Measurements from ENCODE around the gene FSTL4. TPM values are rescaled to one million over a fixed set of nuclear protein-coding genes. Genes with fewer than 3 reads are reported as not detected.

Gene FSTL4
- total RNA-seq, 1 experiment from 2014 or later, result not detected

DNA sequence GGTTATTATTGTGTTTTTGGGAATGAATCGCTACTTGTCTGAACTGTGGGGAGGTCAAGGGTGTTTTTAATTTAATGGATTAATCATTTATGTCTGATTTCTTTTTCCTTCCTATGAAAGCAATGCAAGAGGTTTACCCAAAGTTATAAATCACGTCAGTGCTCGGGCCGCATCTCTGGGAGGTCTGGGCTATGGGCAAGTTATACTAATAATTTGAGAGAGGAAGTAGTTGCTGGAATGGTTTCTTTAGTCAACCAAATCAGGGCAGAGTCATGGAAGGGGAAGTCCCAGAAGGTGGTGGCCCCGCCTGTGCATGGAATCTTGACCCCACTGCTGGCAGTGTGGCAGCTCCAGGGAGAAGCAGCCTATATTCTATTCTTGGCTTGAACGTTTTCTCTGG lies 380.3 kb downstream of the FSTL4 start:
- Histone ChIP-seq H3K27me3 (ENCODE audit: insufficient read depth, low read depth) (no peaks in the 10 kb centered on the region), H3K36me3 (ENCODE audit: low read depth) (no peaks in the 10 kb centered on the region), H4K20me1 (ENCODE audit: insufficient read depth) (no peaks in the 10 kb centered on the region), H3K9me2 (ENCODE audit: insufficient read depth) (no peaks in the 10 kb centered on the region), H3K4me2 (no peak overlapping the region), H3K79me2 (ENCODE audit: low read depth) (no peaks in the 10 kb centered on the region), H3K27ac (no peak overlapping the region), H3F3A (ENCODE audit: insufficient read depth, low read depth) (no peaks in the 10 kb centered on the region), H2AFZ (no peak overlapping the region), H3K9me3 (ENCODE audit: insufficient read depth, low read depth) (no peaks in the 10 kb centered on the region), H3K4me1 (replicated peaks; ENCODE audit: insufficient read depth) (peaks cover 17% of the 10 kb centered on the region), H3K4me3 (no peak overlapping the region)
- intact Hi-C loops (cut with micrococcal nuclease; ENCODE audit: unreplicated experiment), result no loop called here
- ChIA-PET CTCF (no interaction called here), POLR2A (ENCODE audit: unreplicated experiment) (no interaction called here)
- TF ChIP-seq, protein P1, sequence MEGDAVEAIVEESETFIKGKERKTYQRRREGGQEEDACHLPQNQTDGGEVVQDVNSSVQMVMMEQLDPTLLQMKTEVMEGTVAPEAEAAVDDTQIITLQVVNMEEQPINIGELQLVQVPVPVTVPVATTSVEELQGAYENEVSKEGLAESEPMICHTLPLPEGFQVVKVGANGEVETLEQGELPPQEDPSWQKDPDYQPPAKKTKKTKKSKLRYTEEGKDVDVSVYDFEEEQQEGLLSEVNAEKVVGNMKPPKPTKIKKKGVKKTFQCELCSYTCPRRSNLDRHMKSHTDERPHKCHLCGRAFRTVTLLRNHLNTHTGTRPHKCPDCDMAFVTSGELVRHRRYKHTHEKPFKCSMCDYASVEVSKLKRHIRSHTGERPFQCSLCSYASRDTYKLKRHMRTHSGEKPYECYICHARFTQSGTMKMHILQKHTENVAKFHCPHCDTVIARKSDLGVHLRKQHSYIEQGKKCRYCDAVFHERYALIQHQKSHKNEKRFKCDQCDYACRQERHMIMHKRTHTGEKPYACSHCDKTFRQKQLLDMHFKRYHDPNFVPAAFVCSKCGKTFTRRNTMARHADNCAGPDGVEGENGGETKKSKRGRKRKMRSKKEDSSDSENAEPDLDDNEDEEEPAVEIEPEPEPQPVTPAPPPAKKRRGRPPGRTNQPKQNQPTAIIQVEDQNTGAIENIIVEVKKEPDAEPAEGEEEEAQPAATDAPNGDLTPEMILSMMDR (conservative IDR thresholded peaks at IDR 0.05), result no peak
- no peak for TF ChIP-seq EZH2 (IDR thresholded peaks at IDR 0.05; ENCODE audit: low read depth)
- DNase-seq, result no peak
- no TSS peak for BruUV-seq (replicated peaks)

DNA sequence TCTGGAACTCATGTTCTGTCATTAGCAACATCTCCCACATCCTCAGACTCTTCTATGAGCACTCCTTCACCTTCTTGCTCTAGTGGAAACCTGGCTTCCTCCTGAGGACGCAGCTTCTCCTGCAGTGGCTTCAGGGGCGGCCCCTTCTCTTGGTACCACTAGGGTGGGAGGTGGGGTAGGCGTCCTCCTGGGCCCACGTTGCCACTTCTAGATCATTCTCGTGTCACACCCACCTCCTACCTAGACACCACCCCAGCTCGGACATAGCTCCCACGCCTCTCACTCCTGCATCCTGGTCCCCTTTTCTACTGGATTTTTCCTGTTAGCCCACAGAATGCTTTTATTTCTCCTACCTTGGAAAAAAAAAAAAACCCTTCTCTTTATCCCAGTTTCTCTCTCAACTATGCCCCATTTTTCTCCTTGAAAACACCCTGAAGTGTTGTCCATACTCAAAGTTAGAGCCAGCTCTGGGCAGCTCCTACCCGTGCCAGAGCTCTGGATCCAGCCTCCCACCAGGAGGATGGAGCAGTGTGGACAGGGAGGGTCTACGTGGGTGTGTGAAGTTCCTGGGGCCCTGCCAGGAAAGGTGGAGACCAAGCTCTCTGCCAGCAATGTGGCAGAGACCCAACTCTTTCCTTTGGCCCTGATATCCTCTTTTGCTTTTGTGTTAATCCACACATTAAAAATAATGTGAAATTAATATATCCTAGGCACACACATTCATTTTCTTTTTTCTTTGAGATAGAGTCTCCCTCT lies 381.3 kb downstream of the FSTL4 start:
- no peak for DNase-seq

DNA sequence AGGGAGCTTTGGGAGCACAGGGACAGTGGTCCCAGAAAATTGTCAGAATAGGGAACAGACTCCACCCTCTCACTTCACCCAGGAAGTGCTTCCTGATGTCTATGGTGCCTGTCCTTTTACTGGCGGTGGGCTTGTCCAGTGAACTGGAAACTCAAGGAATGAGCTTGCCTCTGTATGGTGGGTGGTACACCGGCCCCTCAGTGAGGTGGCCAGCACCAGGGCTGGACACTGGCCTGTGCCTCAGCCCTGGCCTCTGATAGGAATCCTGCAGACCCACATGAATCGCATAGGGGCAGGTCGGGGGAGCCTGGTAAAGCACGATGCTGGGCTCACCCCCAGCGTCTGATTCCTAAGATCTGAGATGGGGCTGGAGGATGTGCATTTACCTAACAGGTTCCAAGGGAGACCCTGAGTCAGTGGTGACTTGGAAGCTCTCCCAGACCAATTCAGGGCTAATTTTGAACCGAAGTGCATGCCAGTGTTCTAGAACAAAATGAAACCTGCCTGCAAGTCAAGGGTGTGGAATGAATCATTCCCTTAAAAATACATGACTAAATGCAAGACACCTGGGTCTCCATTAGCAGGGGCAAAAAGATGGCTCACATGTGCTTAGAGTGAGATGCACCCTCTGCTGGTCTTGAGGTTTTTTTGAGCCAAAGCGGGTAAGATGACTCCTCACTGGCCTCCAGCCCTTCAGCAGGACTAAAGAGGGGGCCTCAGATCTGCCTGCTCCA lies 382.2 kb downstream of the FSTL4 start:
- Histone ChIP-seq H3K27ac (no peak overlapping the region), H3F3A (ENCODE audit: insufficient read depth, low read depth) (no peaks in the 10 kb centered on the region), H3K9me3 (ENCODE audit: insufficient read depth, low read depth) (no peaks in the 10 kb centered on the region), H3K27me3 (ENCODE audit: insufficient read depth, low read depth) (no peaks in the 10 kb centered on the region), H3K36me3 (ENCODE audit: low read depth) (no peaks in the 10 kb centered on the region), H3K9me2 (ENCODE audit: insufficient read depth) (no peaks in the 10 kb centered on the region), H3K4me2 (no peak overlapping the region), H3K4me3 (no peak overlapping the region), H3K79me2 (ENCODE audit: low read depth) (no peaks in the 10 kb centered on the region), H4K20me1 (ENCODE audit: insufficient read depth) (no peaks in the 10 kb centered on the region), H3K4me1 (replicated peaks; ENCODE audit: insufficient read depth) (0 out of 2 replicates have a peak, but pooled peaks cover 6% of the 10 kb centered on the region), H2AFZ (no peak overlapping the region)
- TF ChIP-seq, protein P1 (conservative IDR thresholded peaks at IDR 0.05), result no peak
- TF ChIP-seq EZH2 (IDR thresholded peaks at IDR 0.05; ENCODE audit: low read depth), result no peak
- ChIA-PET CTCF (no interaction called here), POLR2A (ENCODE audit: unreplicated experiment) (no interaction called here)
- no peak for DNase-seq
- no TSS peak for BruUV-seq (replicated peaks)
- intact Hi-C loops (cut with micrococcal nuclease; ENCODE audit: unreplicated experiment), result no loop called here

More for the DNA sequence above, 381.3 kb downstream of the FSTL4 start:
- no peaks in the 10 kb centered on the region for H3F3A ChIP-seq (ENCODE audit: insufficient read depth, low read depth)
- TF ChIP-seq EZH2 (IDR thresholded peaks at IDR 0.05; ENCODE audit: low read depth), result no peak
- TF ChIP-seq, protein P1 (conservative IDR thresholded peaks at IDR 0.05), result no peak
- ChIA-PET CTCF (no interaction called here), POLR2A (ENCODE audit: unreplicated experiment) (no interaction called here)
- H3K9me2 ChIP-seq (ENCODE audit: insufficient read depth), result no peaks in the 10 kb centered on the region
- no peaks in the 10 kb centered on the region for H3K79me2 ChIP-seq (ENCODE audit: low read depth)
- H3K36me3 ChIP-seq (ENCODE audit: low read depth), result no peaks in the 10 kb centered on the region
- no peaks in the 10 kb centered on the region for H3K27me3 ChIP-seq (ENCODE audit: insufficient read depth, low read depth)
- no peak overlapping the region for H3K27ac ChIP-seq
- no peak overlapping the region for H3K4me3 ChIP-seq
- intact Hi-C loops (cut with micrococcal nuclease; ENCODE audit: unreplicated experiment), result no loop called here
- H3K9me3 ChIP-seq (ENCODE audit: insufficient read depth, low read depth), result no peaks in the 10 kb centered on the region
- no peak overlapping the region for H2AFZ ChIP-seq
- H3K4me1 ChIP-seq (replicated peaks; ENCODE audit: insufficient read depth), result peaks cover 9% of the 10 kb centered on the region
- BruUV-seq (replicated peaks), result no TSS peak
- no peaks in the 10 kb centered on the region for H4K20me1 ChIP-seq (ENCODE audit: insufficient read depth)
- no peak overlapping the region for H3K4me2 ChIP-seq
